Measurements from ENCODE around the gene ZNF76. TPM values are rescaled to one million over a fixed set of nuclear protein-coding genes. Genes with fewer than 3 reads are reported as not detected.

ZNF76 gene
- total and polyA plus RNA-seq, 4 donors, result 27.6 to 38.7 (median 33.5) TPM

GRCh38 chr6:35342258-35343091, 82.9 kb downstream of the ZNF76 start, which contains the start of gene PPARD:
Gene PPARD (plus strand): TSS chr6:35342558. CDS start chr6:35411088, 68,530 bp downstream.
- H3K9me3 ChIP-seq (ENCODE audit: control insufficient read depth in 4 of 4, insufficient read depth in 3 of 4, low read length in 3 of 4), result no peaks in the 10 kb centered on the region
- H3K36me3 ChIP-seq (ENCODE audit: control insufficient read depth in 4 of 4, insufficient read depth in 4 of 4, low read length in 4 of 4), result peaks cover 3 to 12% (median 7%) of the 10 kb centered on the region in 4 donors
- H3K4me1 ChIP-seq (ENCODE audit: control insufficient read depth in 5 of 5, insufficient read depth in 5 of 5, low read length in 5 of 5), result peaks cover 3 to 17% (median 12%) of the 10 kb centered on the region in 5 donors
- peak; percentile 100 for ATAC-seq (ENCODE audit: insufficient read depth, low FRiP score)
- H3K27me3 ChIP-seq (ENCODE audit: control insufficient read depth in 3 of 3, insufficient read depth in 3 of 3, low read length in 2 of 3), result no peaks in the 10 kb centered on the region
- TF ChIP-seq CTCF (IDR thresholded peaks at IDR 0.05; ENCODE audit: control extremely low read depth, extremely low read depth), result peak; percentile 99
- peak within 1 kb of the TSS; percentile 72 to 90 for H3K9ac ChIP-seq (ENCODE audit: insufficient read depth in 1 of 2, low read length in 2 of 2)
- H3K4me3 ChIP-seq, result peak within 1 kb of the TSS; percentile 69
- peak within 1 kb of the TSS; percentile 87 to 89 for H3K27ac ChIP-seq (ENCODE audit: low read depth in 1 of 2, low read length in 1 of 2)
- WGBS, 2 donors, result 0 to 1% methylated on average over 72 to 77 of the region's 77 CpGs
- peak; percentile 98 to 99 (median 98) for DNase-seq

GRCh38 chr6:35343092-35343834, 83.7 kb downstream of the ZNF76 start:
- ATAC-seq (ENCODE audit: insufficient read depth, low FRiP score) (no peak), DNase-seq (peak; percentile 65 to 70 (median 69))
- Histone ChIP-seq H3K36me3 (ENCODE audit: control insufficient read depth in 4 of 4, insufficient read depth in 4 of 4, low read length in 4 of 4) (peaks cover 4 to 13% (median 7%) of the 10 kb centered on the region in 4 donors), H3K27me3 (ENCODE audit: control insufficient read depth in 3 of 3, insufficient read depth in 3 of 3, low read length in 2 of 3) (no peaks in the 10 kb centered on the region), H3K27ac (ENCODE audit: low read depth in 1 of 2, low read length in 1 of 2) (peak overlapping the region; percentile 87 to 89), H3K9me3 (ENCODE audit: control insufficient read depth in 4 of 4, insufficient read depth in 3 of 4, low read length in 3 of 4) (no peaks in the 10 kb centered on the region), H3K4me3 (peak overlapping the region; percentile 69), H3K9ac (ENCODE audit: insufficient read depth in 1 of 2, low read length in 2 of 2) (peak overlapping the region; percentile 72 to 90), H3K4me1 (ENCODE audit: control insufficient read depth in 5 of 5, insufficient read depth in 5 of 5, low read length in 5 of 5) (peaks cover 3 to 17% (median 12%) of the 10 kb centered on the region in 5 donors)
- WGBS, 2 donors, result 11% methylated on average over 13 of the region's 13 CpGs
- no peak for TF ChIP-seq CTCF (IDR thresholded peaks at IDR 0.05; ENCODE audit: control extremely low read depth, extremely low read depth)

- DNase-seq (no peak), ATAC-seq (ENCODE audit: insufficient read depth, low FRiP score) (no peak)
- peaks cover 3 to 17% (median 12%) of the 10 kb centered on the region in 5 donors for H3K4me1 ChIP-seq (ENCODE audit: control insufficient read depth in 5 of 5, insufficient read depth in 5 of 5, low read length in 5 of 5)
- H3K4me3 ChIP-seq, result peak overlapping the region; percentile 69
- H3K9me3 ChIP-seq (ENCODE audit: control insufficient read depth in 4 of 4, insufficient read depth in 3 of 4, low read length in 3 of 4), result no peaks in the 10 kb centered on the region
- peaks cover 5 to 18% (median 9%) of the 10 kb centered on the region in 4 donors for H3K36me3 ChIP-seq (ENCODE audit: control insufficient read depth in 4 of 4, insufficient read depth in 4 of 4, low read length in 4 of 4)
- TF ChIP-seq CTCF (IDR thresholded peaks at IDR 0.05; ENCODE audit: control extremely low read depth, extremely low read depth), result no peak
- H3K27ac ChIP-seq (ENCODE audit: low read depth in 1 of 2, low read length in 1 of 2), result peak overlapping the region in 1 of 2 donors; percentile 17
- no peaks in the 10 kb centered on the region for H3K27me3 ChIP-seq (ENCODE audit: control insufficient read depth in 3 of 3, insufficient read depth in 3 of 3, low read length in 2 of 3)
- H3K9ac ChIP-seq (ENCODE audit: insufficient read depth in 1 of 2, low read length in 2 of 2), result peak overlapping the region; percentile 72 to 90
- WGBS, 2 donors, result 61 to 66% methylated on average over 6 of the region's 6 CpGs
Observed at GRCh38 chr6:35343835-35344550, 84.5 kb downstream of the ZNF76 start.

Other genes with a start within 250 kb of the ZNF76 start
- gene TCP11, start 118.4 kb upstream of the ZNF76 start, total RNA-seq, result 1 to 10 TPM in 1 of 2 donors, under 1 TPM in 1; 0.67 to 1.7 TPM
- under 1 TPM; 0.16 to 0.45 TPM for gene TCP11, start 118.4 kb upstream of the ZNF76 start, polyA plus RNA-seq
- 1 to 10 TPM; 1.4 to 2.1 TPM for gene SCUBE3, start 45.8 kb upstream of the ZNF76 start, total RNA-seq
- gene SCUBE3, start 45.8 kb upstream of the ZNF76 start, polyA plus RNA-seq, result under 1 TPM; 0.02 to 0.43 TPM
- gene DEF6, start 38.1 kb downstream of the ZNF76 start, total RNA-seq, result 10 to 100 TPM; 11.2 to 22.1 TPM
- 10 to 100 TPM; 15.9 to 28.6 TPM for gene DEF6, start 38.1 kb downstream of the ZNF76 start, polyA plus RNA-seq
- 10 to 100 TPM; 11.3 to 27.8 TPM for gene PPARD, start 82.8 kb downstream of the ZNF76 start, total RNA-seq
- 10 to 100 TPM; 22.7 to 26.4 TPM for gene PPARD, start 82.8 kb downstream of the ZNF76 start, polyA plus RNA-seq
- gene FANCE, start 192.6 kb downstream of the ZNF76 start, total RNA-seq, result 1 to 10 TPM; 6.4 to 7.3 TPM
- 1 to 10 TPM; 3.1 to 6.1 TPM for gene FANCE, start 192.6 kb downstream of the ZNF76 start, polyA plus RNA-seq
- 1,000 to 10,000 TPM; 1,164 to 1,688 TPM for gene RPL10A, start 208.7 kb downstream of the ZNF76 start, total RNA-seq
- 1,000 to 10,000 TPM in 1 of 2 donors, 100 to 1,000 TPM in 1; 986 to 1,885 TPM for gene RPL10A, start 208.7 kb downstream of the ZNF76 start, polyA plus RNA-seq
- 10 to 100 TPM; 19.2 to 20.7 TPM for gene TEAD3, start 237.3 kb downstream of the ZNF76 start, total RNA-seq
- gene TEAD3, start 237.3 kb downstream of the ZNF76 start, polyA plus RNA-seq, result 10 to 100 TPM; 15.0 to 17.8 TPM

All from lung (tissue), 12 donors.